ENCODE results near the gene STK38L. TPM values are rescaled to one million over a fixed set of nuclear protein-coding genes. Genes with fewer than 3 reads are reported as not detected.

Gene STK38L
- total and polyA plus RNA-seq, 2 of the 8 experiments (the other 6 are each of a cell fraction or from before 2014, with no cell fraction given): 8.1 to 63.6 TPM

DNA sequence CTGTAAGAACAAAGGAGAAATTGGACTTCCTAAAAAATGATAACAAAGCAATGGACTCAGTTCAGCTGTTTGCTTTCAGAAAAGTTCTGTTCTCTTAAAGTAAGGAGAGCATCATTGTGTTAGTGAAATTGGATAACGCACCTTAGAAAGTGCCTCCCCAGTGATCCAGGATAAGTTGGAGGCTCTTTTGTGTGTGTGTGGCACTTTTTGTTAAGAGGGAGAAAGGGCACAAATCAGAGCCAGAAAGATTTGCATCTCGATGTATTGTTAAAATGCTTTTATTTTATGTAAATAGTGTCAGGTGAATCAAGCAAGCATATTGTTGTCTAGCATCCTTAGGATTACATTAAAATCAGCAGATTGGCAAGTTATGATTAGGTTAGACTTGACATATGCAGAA, 2.1 kb downstream of the STK38L start (continued):
- no peak for TF ChIP-seq CTCF (IDR thresholded peaks at IDR 0.05; ENCODE audit: control extremely low read depth in 1 of 3, insufficient read depth in 1 of 3, low read depth in 1 of 3, low read length in 3 of 3)
- TF ChIP-seq CEBPB (IDR thresholded peaks at IDR 0.05; ENCODE audit: low read depth, low read length): no peak
- no peak for TF ChIP-seq CBX8 (IDR thresholded peaks at IDR 0.05; ENCODE audit: borderline replicate concordance, low read depth, low read length)
- no peak for TF ChIP-seq BACH1 (IDR thresholded peaks at IDR 0.05; ENCODE audit: low read length)
- TF ChIP-seq SUZ12 (IDR thresholded peaks at IDR 0.05; ENCODE audit: low read length): no peak
- no peak for TF ChIP-seq EGR1 (IDR thresholded peaks at IDR 0.05; ENCODE audit: borderline replicate concordance, low read depth, low read length)
- TF ChIP-seq CHD2 (IDR thresholded peaks at IDR 0.05; ENCODE audit: low read length): no peak
- no peak for TF ChIP-seq CBX5 (IDR thresholded peaks at IDR 0.05; ENCODE audit: low read depth, low read length)

Measured in H1 (cell line).